CD14-positive monocyte (primary cell): Measurements from ENCODE around the gene MAP2K7. TPM values are rescaled to one million over a fixed set of nuclear protein-coding genes. Genes with fewer than 3 reads are reported as not detected.

Experiments used
- DNase-seq, 3 donors: peaks; one replicate each; pipeline ENCODE4 v3.0.0-alpha.2; 2011 to 2022
- H2AFZ ChIP-seq: 2 replicates; pipeline ENCODE4 v1.6.0; 2012; ENCODE audit warnings: mild to moderate bottlenecking, low read depth, low read length, inconsistent platforms; ENCODE audit not compliant: insufficient read depth, poor library complexity, severe bottlenecking
- H3K27ac ChIP-seq, 2 donors: 1 replicate in 1 of 2; 2 replicates in 1 of 2; pipeline ENCODE4 v1.5.1; 2012 to 2013; ENCODE audit warnings: low read length in 2 of 2, control low read depth in 1 of 2, inconsistent platforms in 1 of 2, low read depth in 1 of 2, mild to moderate bottlenecking in 1 of 2
- H3K27me3 ChIP-seq, 2 donors: one replicate each; pipeline versions ENCODE4 v1.6.0 to v1.6.1; 2011 to 2013; ENCODE audit warnings: low read length in 2 of 2; ENCODE audit not compliant: control insufficient read depth in 2 of 2, insufficient read depth in 2 of 2
- H3K36me3 ChIP-seq, 2 donors: replicated peaks in 1 of 2; 1 replicate in 1 of 2; 2 replicates in 1 of 2; pipeline versions ENCODE4 v1.5.1 to v1.6.1; 2012 to 2013; ENCODE audit warnings: low read length in 2 of 2, control low read depth in 1 of 2, inconsistent platforms in 1 of 2, mild to moderate bottlenecking in 1 of 2; ENCODE audit not compliant: insufficient read depth in 2 of 2, control insufficient read depth in 1 of 2
- H3K4me1 ChIP-seq, 2 donors: 1 replicate in 1 of 2; 2 replicates in 1 of 2; pipeline versions ENCODE4 v1.5.1 to v1.6.1; 2012 to 2013; ENCODE audit warnings: low read length in 2 of 2, control low read depth in 1 of 2, inconsistent platforms in 1 of 2, mild to moderate bottlenecking in 1 of 2, moderate library complexity in 1 of 2; ENCODE audit not compliant: insufficient read depth in 2 of 2, control insufficient read depth in 1 of 2
- H3K4me2 ChIP-seq: replicated peaks from 2 replicates; pipeline ENCODE3; 2012; ENCODE audit warnings: low read length, moderate library complexity, mild to moderate bottlenecking; ENCODE audit not compliant: poor library complexity, severe bottlenecking; ENCODE audit errors: extremely low read depth
- H3K4me3 ChIP-seq, 3 experiments: fragments of 200-600 bp in 1 of 3; sonication (generic) in 1 of 3; replicated peaks in 1 of 3; 1 replicate in 2 of 3; 2 replicates in 1 of 3; pipeline ENCODE4 v1.5.1; 2011 to 2013; ENCODE audit warnings: low read length in 3 of 3, mild to moderate bottlenecking in 3 of 3, control low read depth in 2 of 3, low read depth in 2 of 3, inconsistent platforms in 1 of 3, moderate library complexity in 1 of 3
- H3K79me2 ChIP-seq: 2 replicates; pipeline ENCODE4 v1.6.0; 2012; ENCODE audit warnings: mild to moderate bottlenecking, control low read depth, inconsistent platforms, low read length, moderate library complexity; ENCODE audit not compliant: insufficient read depth
- H3K9ac ChIP-seq: 2 replicates; pipeline ENCODE4 v1.6.0; 2017; ENCODE audit warnings: low read length, mild to moderate bottlenecking; ENCODE audit not compliant: insufficient read depth, poor library complexity, severe bottlenecking
- H3K9me3 ChIP-seq, 2 donors: replicated peaks in 1 of 2; 1 replicate in 1 of 2; 2 replicates in 1 of 2; pipeline versions ENCODE4 v1.5.1 to v1.6.1; 2012 to 2013; ENCODE audit warnings: low read length in 2 of 2, control low read depth in 1 of 2; ENCODE audit not compliant: control insufficient read depth in 1 of 2, insufficient read depth in 1 of 2
- H4K20me1 ChIP-seq: 2 replicates; pipeline ENCODE4 v1.6.0; 2012; ENCODE audit warnings: mild to moderate bottlenecking, low read length, control low read depth, moderate library complexity; ENCODE audit not compliant: insufficient read depth
- H3K27ac Mint-ChIP-seq, 7 donors: one replicate each; pipeline ENCODE4 v1.8.0; 2020; ENCODE audit warnings: mild to moderate bottlenecking in 7 of 7, mixed read lengths in 7 of 7, moderate library complexity in 6 of 7, inconsistent platforms in 2 of 7
- H3K27me3 Mint-ChIP-seq, 3 donors: one replicate each; pipeline ENCODE4 v1.8.0; 2021 to 2022; ENCODE audit warnings: low read depth in 3 of 3, mild to moderate bottlenecking in 3 of 3, mixed read lengths in 3 of 3, moderate library complexity in 3 of 3, inconsistent platforms in 1 of 3
- H3K36me3 Mint-ChIP-seq, 2 donors: one replicate each; pipeline ENCODE4 v1.8.0; 2020; ENCODE audit warnings: mixed read lengths in 2 of 2, inconsistent platforms in 1 of 2, mild to moderate bottlenecking in 1 of 2
- H3K4me1 Mint-ChIP-seq: one replicate; pipeline ENCODE4 v1.8.0; 2020; ENCODE audit warnings: mild to moderate bottlenecking, mixed read lengths
- H3K4me3 Mint-ChIP-seq, 2 donors: one replicate each; pipeline ENCODE4 v1.8.0; 2020; ENCODE audit warnings: mild to moderate bottlenecking in 2 of 2, mixed read lengths in 2 of 2, moderate library complexity in 1 of 2
- H3K9me3 Mint-ChIP-seq, 7 donors: one replicate each; pipeline ENCODE4 v1.8.0; 2020 to 2022; ENCODE audit warnings: mixed read lengths in 7 of 7, mild to moderate bottlenecking in 6 of 7, moderate library complexity in 6 of 7, inconsistent platforms in 2 of 7
- CTCF ChIP-seq: fragments of 200-600 bp; IDR thresholded peaks from one replicate; pipeline ENCODE4 v1.8.0; 2022; ENCODE audit warnings: antibody characterized with exemption, mild to moderate bottlenecking
- WGBS: methylation state at CpG from one replicate; pipeline ENCODE4 v1.1.5; 2013; ENCODE audit warnings: missing lambda C conversion rate; ENCODE audit not compliant: insufficient coverage; 5-methylcytosine and 5-hydroxymethylcytosine counted together
- intact Hi-C, 2 donors: fragments of 100-400 bp; cut with micrococcal nuclease; formaldehyde crosslinking; loops; one replicate each; pipeline versions ENCODE4 v1.15.0 to v1.15.1; 2023
- polyA plus RNA-seq, 3 donors: library from polyadenylated mRNA; depleted of rRNA in 1 of 3; unstranded in 2 of 3; stranded (reverse) in 1 of 3; fragments of 300-500 nt in 2 of 3; fragments of >200 nt in 1 of 3; fragmentation: Illumina TruSeq in 2 of 3; gene quantifications; 1 replicate in 2 of 3; 2 replicates in 1 of 3; pipeline ENCODE4 v1.2.3, GENCODE V29; 2012 to 2021

The MAP2K7 gene
- polyA plus RNA-seq, 3 donors, result 0.92 to 39.5 (median 1.5) TPM

- Histone ChIP-seq H3K4me1 (peaks cover 0 to 5% of the 10 kb centered on the region in 2 donors), H3K36me3 (no peaks in the 10 kb centered on the region), H3K9ac (no peak overlapping the region), H3K27ac (no peak overlapping the region), H3K9me3 (peaks cover 3 to 6% of the 10 kb centered on the region in 2 donors), H3K79me2 (no peaks in the 10 kb centered on the region), H2AFZ (no peak overlapping the region), H3K4me3 (no peak overlapping the region), H3K27me3 (peaks cover 8 to 23% of the 10 kb centered on the region in 2 donors), H3K4me2 (no peak overlapping the region), H4K20me1 (no peaks in the 10 kb centered on the region)
- DNase-seq, result no peak
- 91% methylated on average over 12 of the region's 18 CpGs for WGBS
- Mint-ChIP-seq H3K36me3 (no peaks in the 10 kb centered on the region), H3K27ac (peak overlapping the region in 1 of 7 donors; percentile 46), H3K9me3 (peaks cover 2 to 19% (median 9%) of the 10 kb centered on the region in 7 donors), H3K4me3 (no peak overlapping the region), H3K27me3 (peaks cover 24 to 37% (median 36%) of the 10 kb centered on the region in 3 donors), H3K4me1 (peaks cover 2% of the 10 kb centered on the region)
- intact Hi-C loops, result no loop called here
- TF ChIP-seq CTCF, result no peak
These were observed 24.4 kb upstream of the MAP2K7 start for GRCh38 chr19:7879111-7879807.

GRCh38 chr19:7879836-7880235 lies 23.8 kb upstream of the MAP2K7 start:
- H3K79me2 ChIP-seq, result no peaks in the 10 kb centered on the region
- no peak overlapping the region for H2AFZ ChIP-seq
- H3K4me1 ChIP-seq, result no peaks in the 10 kb centered on the region
- Mint-ChIP-seq H3K27ac (peak overlapping the region in 1 of 7 donors; percentile 15), H3K36me3 (no peaks in the 10 kb centered on the region), H3K9me3 (peaks cover 2 to 17% (median 8%) of the 10 kb centered on the region in 7 donors), H3K4me3 (no peak overlapping the region), H3K4me1 (peaks cover 2% of the 10 kb centered on the region), H3K27me3 (peaks cover 20 to 32% (median 30%) of the 10 kb centered on the region in 3 donors)
- WGBS, result 92% methylated on average over 12 of the region's 19 CpGs
- peaks cover 2 to 3% of the 10 kb centered on the region in 2 donors for H3K9me3 ChIP-seq
- no peak overlapping the region for H3K4me3 ChIP-seq
- no peaks in the 10 kb centered on the region for H4K20me1 ChIP-seq
- no peak overlapping the region for H3K4me2 ChIP-seq
- intact Hi-C loops, result no loop called here
- no peak for DNase-seq
- no peaks in the 10 kb centered on the region for H3K36me3 ChIP-seq
- TF ChIP-seq CTCF, result no peak
- no peak overlapping the region for H3K27ac ChIP-seq
- H3K27me3 ChIP-seq, result peaks cover 3 to 17% of the 10 kb centered on the region in 2 donors
- H3K9ac ChIP-seq, result no peak overlapping the region
